SK-N-SH treated with all-trans-retinoic acid at 6 μM for 48 hours (cell line): Measurements from ENCODE around the gene TFCP2.

Experiments used
- CREB5 ChIP-seq: fragments of 250-450 bp; sonication (Bioruptor Pico); IDR thresholded peaks from 2 replicates; pipeline ENCODE4 v1.5.1; 2020; ENCODE audit warnings: low read depth, mild to moderate bottlenecking, moderate library complexity
- CSDC2 ChIP-seq: fragments of 250-450 bp; sonication (Bioruptor Pico); IDR thresholded peaks from 2 replicates; pipeline ENCODE4 v1.5.0; 2020; ENCODE audit warnings: mild to moderate bottlenecking, moderate library complexity
- ESRRG ChIP-seq: fragments of 250-450 bp; sonication (Bioruptor Pico); IDR thresholded peaks from 2 replicates; pipeline ENCODE4 v1.6.1; 2021; ENCODE audit warnings: mild to moderate bottlenecking
- GLIS3 ChIP-seq: fragments of 250-450 bp; sonication (Bioruptor Pico); IDR thresholded peaks from 2 replicates; pipeline ENCODE4 v1.5.0; 2020; ENCODE audit warnings: mild to moderate bottlenecking, moderate library complexity
- OSR1 ChIP-seq: fragments of 250-450 bp; sonication (Bioruptor Pico); IDR thresholded peaks from 2 replicates; pipeline ENCODE4 v1.8.0; 2022; ENCODE audit warnings: moderate library complexity, mild to moderate bottlenecking, inconsistent platforms
- PATZ1 ChIP-seq: fragments of 250-450 bp; sonication (Bioruptor Pico); IDR thresholded peaks from 2 replicates; pipeline ENCODE4 v1.8.0; 2020; ENCODE audit warnings: mild to moderate bottlenecking, moderate library complexity, borderline replicate concordance
- POU6F1 ChIP-seq: fragments of 250-450 bp; sonication (Bioruptor Pico); IDR thresholded peaks from 2 replicates; pipeline ENCODE4 v1.8.0; 2021; ENCODE audit warnings: low read depth, mild to moderate bottlenecking, moderate library complexity, borderline replicate concordance
- RARB ChIP-seq: fragments of 250-450 bp; sonication (Bioruptor Pico); IDR thresholded peaks from 2 replicates; pipeline ENCODE4 v1.8.0; 2021; ENCODE audit warnings: mild to moderate bottlenecking, moderate library complexity
- TCF4 ChIP-seq: fragments of 250-450 bp; sonication (Bioruptor Pico); IDR thresholded peaks from 2 replicates; pipeline ENCODE4 v1.8.0; 2021; ENCODE audit warnings: mild to moderate bottlenecking, moderate library complexity, borderline replicate concordance
- TOX ChIP-seq: fragments of 250-450 bp; sonication (Bioruptor Pico); IDR thresholded peaks from 2 replicates; pipeline ENCODE4 v1.8.0; 2021; ENCODE audit warnings: mild to moderate bottlenecking, moderate library complexity, borderline replicate concordance
- TSHZ2 ChIP-seq: fragments of 250-450 bp; sonication (Bioruptor Pico); IDR thresholded peaks from 2 replicates; pipeline ENCODE4 v1.5.0; 2020; ENCODE audit warnings: mild to moderate bottlenecking, moderate library complexity
- ZFP3 ChIP-seq: fragments of 250-450 bp; sonication (Bioruptor Pico); IDR thresholded peaks from 2 replicates; pipeline ENCODE4 v1.5.0; 2020; ENCODE audit warnings: mild to moderate bottlenecking, moderate library complexity
- ZNF565 ChIP-seq: fragments of 450-650 bp; formaldehyde crosslinking; conservative IDR thresholded peaks from 2 replicates; pipeline ENCODE4 v1.5.0; 2020; ENCODE audit warnings: low read depth, mild to moderate bottlenecking, moderate library complexity

GRCh38 chr12:51118706-51119105 is 54.2 kb downstream of the TFCP2 start:
- no peak for TF ChIP-seq PATZ1 (CRISPR knock-in tag)
- TF ChIP-seq TSHZ2 = no peak
- no peak for TF ChIP-seq TOX (CRISPR knock-in tag)
- TF ChIP-seq CSDC2 (CRISPR knock-in tag) = no peak
- TF ChIP-seq POU6F1 (CRISPR knock-in tag) = no peak
- TF ChIP-seq ESRRG (CRISPR knock-in tag) = no peak
- no peak for TF ChIP-seq OSR1 (CRISPR knock-in tag)
- no peak for TF ChIP-seq CREB5 (CRISPR knock-in tag)
- TF ChIP-seq RARB = no peak
- TF ChIP-seq ZNF565 = no peak
- TF ChIP-seq TCF4 = no peak
- TF ChIP-seq ZFP3 (CRISPR knock-in tag) = no peak
- no peak for TF ChIP-seq GLIS3 (CRISPR knock-in tag)
